GM12865 (cell line): Measurements from ENCODE around the gene NTPCR.

Experiments used
- DNase-seq: peaks from one replicate; pipeline ENCODE4 v3.0.0; 2010; ENCODE audit warnings: low read depth
- H3K4me3 ChIP-seq: 2 replicates; pipeline ENCODE4 v1.5.1; 2011; ENCODE audit warnings: mild to moderate bottlenecking, low read depth, low read length, control low read depth
- TF ChIP-seq, protein P1 (sequence below): IDR thresholded peaks from 2 replicates; pipeline ENCODE4 v1.5.1; 2011; ENCODE audit warnings: low read length, control low read depth, low read depth, inconsistent platforms; ENCODE audit not compliant: insufficient read depth; ENCODE audit errors: missing control alignments

NTPCR gene

DNA sequence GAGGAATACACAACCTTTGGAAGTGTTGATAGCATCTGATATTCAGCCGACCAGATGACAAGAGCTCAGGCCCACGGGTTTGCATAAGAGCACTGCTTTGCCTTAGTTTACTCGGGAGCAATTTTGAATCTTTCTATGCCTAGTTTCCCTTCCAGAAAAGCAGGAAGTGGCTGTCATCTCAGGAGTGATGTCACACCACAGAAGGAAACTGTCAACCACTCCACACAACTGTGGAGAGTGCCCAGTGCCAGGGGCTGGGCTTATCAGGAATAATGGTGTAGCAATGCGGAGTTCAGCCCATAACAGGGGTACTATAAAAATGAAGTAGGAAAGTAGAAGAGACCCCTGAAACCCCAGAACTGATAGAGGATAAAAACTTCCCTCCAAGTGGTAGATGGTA lies 28.4 kb downstream of the NTPCR start:
- H3K4me3 ChIP-seq = no peak overlapping the region
- TF ChIP-seq, protein P1, sequence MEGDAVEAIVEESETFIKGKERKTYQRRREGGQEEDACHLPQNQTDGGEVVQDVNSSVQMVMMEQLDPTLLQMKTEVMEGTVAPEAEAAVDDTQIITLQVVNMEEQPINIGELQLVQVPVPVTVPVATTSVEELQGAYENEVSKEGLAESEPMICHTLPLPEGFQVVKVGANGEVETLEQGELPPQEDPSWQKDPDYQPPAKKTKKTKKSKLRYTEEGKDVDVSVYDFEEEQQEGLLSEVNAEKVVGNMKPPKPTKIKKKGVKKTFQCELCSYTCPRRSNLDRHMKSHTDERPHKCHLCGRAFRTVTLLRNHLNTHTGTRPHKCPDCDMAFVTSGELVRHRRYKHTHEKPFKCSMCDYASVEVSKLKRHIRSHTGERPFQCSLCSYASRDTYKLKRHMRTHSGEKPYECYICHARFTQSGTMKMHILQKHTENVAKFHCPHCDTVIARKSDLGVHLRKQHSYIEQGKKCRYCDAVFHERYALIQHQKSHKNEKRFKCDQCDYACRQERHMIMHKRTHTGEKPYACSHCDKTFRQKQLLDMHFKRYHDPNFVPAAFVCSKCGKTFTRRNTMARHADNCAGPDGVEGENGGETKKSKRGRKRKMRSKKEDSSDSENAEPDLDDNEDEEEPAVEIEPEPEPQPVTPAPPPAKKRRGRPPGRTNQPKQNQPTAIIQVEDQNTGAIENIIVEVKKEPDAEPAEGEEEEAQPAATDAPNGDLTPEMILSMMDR = no peak
- DNase-seq = no peak

DNA sequence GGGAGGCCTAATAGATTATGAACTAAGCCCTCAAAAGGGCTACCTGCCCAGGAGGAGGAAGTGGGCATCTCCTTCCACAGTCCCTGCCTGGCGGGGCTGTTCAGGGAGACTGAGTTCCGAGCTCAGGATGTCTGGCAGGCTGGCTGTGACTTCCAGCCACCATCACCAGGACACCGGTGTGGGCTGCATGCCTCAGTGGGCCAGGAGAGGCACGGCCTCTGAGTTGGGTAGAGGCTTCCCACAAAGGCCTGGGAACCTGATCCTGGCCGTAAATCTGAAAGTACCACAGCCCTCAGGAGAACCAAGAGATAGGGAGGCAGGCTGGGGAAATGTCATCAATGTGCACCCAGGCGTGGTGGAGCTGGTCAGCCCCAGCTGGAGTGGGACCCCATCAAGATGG lies 29.1 kb downstream of the NTPCR start:
- DNase-seq = no peak
- TF ChIP-seq, protein P1 = no peak
- no peak overlapping the region for H3K4me3 ChIP-seq

DNA sequence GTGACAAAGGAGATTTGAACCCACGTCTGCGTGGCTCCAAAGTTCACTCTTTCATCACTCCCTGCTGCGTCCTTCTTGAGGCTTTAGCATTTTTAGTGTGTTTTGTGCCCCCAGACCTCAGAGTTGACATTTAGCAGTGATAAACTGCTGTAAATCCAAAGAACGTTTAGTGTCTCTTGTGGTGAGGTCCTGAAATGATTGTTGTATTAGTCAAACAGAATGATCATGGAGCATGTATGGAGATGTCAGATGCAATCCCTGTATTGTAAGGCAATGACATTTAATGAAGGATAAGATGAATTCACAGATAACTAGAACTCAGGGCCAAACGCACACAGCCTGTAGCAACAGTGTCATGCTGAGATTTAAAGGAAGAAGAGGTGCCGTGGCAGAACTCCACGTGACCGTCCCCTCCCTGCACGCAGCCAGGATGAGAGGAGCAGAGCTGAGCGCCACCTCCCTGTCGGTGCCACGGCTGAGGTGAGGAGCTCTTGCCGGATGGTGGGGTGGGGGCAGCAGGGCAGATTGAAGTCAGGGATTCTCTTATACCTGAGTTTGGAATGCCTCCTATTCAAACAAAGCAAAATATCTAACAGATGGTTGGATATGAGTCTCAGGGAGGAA lies 30.1 kb downstream of the NTPCR start:
- TF ChIP-seq, protein P1 = no peak
- H3K4me3 ChIP-seq = no peak overlapping the region
- DNase-seq = no peak

DNA sequence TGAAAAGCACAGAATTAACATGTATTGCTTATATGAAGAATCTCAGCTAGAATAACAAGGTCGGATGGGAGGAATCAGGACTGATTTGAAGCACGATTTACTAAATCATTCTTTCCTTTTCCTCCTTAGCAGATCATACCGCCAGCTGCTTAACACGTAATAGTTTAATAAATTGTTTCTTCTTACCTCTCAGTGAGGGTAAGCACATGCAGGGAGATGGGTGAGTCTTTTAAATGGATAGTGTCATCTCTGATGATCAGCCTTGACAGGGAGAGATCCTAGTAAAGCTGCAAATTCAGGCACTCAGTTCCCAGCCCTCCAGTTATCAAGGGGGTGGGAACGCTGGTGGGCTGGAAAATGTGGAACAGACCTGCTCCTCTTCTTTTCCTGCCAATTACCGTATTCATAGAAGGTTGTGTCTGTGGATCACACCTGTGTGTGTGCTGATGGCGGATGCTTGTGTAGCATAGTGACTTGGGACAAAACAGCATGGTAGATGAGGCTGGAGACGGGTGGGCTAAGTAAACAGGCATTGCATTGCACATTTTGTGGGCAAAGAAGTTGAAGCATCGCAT lies 30.7 kb downstream of the NTPCR start:
- H3K4me3 ChIP-seq = no peak overlapping the region
- DNase-seq = no peak
- TF ChIP-seq, protein P1 = no peak

DNA sequence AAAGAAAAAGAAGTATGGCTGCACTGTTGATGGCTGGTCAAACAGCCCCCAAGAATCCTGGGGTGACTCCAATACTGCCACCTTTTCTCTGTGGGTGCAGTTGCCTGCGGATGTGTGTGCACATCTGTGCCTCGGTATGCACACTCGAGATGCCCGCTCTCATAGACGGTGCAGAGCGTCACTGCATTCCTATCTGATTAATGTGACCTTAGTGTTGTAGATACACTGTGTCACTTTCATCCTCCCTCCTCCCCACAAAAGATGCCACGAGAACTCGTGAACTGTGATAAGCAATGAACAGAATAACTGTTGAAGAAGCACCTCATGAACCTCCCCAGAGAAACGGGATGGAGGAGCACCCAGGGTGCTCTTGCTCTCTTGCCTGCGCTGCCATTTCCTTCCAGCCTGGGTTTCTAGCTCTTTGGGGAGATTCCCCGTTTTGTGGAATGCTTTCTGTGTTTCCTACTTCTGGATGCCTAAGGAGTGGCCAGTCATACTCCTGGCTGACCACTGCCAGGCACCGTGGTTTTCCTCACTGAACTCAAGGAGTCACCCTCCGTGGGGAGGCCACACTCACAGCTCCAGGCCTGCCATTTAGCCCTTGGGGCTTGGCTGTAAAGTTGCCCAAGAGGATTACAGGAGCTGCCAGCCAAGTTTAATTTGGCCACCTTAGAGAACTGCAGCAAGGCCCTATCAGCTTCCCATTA lies 32.0 kb downstream of the NTPCR start:
- no peak overlapping the region for H3K4me3 ChIP-seq
- no peak for DNase-seq

DNA sequence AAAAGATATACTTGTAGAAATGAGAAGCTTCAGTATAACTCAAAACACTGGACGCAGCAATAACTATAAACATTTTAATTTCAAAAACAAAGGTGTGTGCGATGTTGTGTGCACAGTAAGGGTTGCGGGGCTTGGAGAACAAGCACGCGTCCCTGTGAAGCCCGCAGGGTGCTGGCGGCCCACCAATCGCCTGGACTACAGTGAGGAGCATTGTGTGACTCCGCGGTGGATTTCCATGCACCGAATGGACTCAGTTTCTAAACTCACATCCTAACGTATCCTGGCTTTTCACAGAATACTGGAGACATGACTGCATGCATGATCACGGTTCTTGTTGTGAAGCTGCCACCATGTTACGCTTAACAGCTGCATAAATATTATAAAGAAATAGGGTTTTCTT lies 33.0 kb downstream of the NTPCR start:
- TF ChIP-seq, protein P1 = no peak
- H3K4me3 ChIP-seq = no peak overlapping the region
- no peak for DNase-seq

More for the DNA sequence above, 32.0 kb downstream of the NTPCR start:
- TF ChIP-seq, protein P1 = no peak
